ENCODE measurements around the gene UBE2J2. TPM values are rescaled to one million over a fixed set of nuclear protein-coding genes. Genes with fewer than 3 reads are reported as not detected.
A peak's percentile ranks its signal among the peaks of the same experiment; 100 is the strongest.

The UBE2J2 gene
- total and polyA plus RNA-seq, 2 of the 13 experiments (the other 11 are each of a cell fraction or from before 2014, with no cell fraction given) = 25.4 to 29.4 TPM

DNA sequence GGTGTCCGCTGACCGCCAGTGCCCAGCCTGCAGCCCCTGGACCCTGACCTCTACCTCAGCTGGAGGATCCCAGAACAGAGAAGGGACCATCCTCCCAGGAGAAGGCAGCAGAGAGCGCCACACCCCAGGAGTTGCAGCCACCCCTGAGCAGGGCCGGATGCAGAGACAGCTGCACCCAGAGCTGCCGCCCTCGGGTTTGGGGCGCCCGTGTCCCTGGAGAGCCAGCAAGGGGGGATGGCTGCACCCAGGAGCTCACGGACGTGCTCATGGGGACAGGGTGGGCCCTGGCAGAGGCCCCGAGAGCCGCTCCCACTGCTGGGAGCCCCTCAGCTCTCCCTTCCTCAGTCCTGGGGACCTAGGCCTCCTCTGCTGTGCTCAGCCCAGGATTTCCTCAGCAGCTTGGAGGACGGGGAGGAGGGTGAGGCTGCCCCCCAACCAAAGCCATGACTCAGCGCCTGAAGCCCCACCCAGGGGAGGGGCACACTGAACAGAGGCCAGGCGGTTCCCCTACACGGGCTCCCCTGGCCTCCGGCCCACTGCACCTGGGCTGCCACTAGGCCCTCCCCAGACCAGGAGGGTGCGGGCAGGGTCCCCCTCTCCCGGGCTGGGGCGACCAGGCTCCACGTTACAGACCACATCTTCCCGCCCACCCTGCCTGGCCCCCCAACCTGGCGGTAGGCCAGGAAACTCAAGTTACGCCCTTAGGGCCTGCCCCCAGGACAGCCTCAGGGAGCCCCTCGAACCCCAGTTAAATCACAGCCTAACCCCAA lies 31.8 kb upstream of the UBE2J2 start (continued):
- no peak for TF ChIP-seq PRMT3 (CRISPR knock-in tag; IDR thresholded peaks at IDR 0.05; ENCODE audit: borderline replicate concordance, low read depth)
- TF ChIP-seq EED (CRISPR knock-in tag; IDR thresholded peaks at IDR 0.05) = peak; percentile 42; the same call in 1 of the 2 replicates
- TF ChIP-seq ZNF34 (CRISPR knock-in tag; IDR thresholded peaks at IDR 0.05; ENCODE audit: borderline replicate concordance) = no peak
- TF ChIP-seq ZNF7 (CRISPR knock-in tag; IDR thresholded peaks at IDR 0.05) = no peak
- TF ChIP-seq, protein P1, sequence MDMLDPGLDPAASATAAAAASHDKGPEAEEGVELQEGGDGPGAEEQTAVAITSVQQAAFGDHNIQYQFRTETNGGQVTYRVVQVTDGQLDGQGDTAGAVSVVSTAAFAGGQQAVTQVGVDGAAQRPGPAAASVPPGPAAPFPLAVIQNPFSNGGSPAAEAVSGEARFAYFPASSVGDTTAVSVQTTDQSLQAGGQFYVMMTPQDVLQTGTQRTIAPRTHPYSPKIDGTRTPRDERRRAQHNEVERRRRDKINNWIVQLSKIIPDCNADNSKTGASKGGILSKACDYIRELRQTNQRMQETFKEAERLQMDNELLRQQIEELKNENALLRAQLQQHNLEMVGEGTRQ (IDR thresholded peaks at IDR 0.05; ENCODE audit: low read depth, low read length) = no peak
- TF ChIP-seq, protein P1 (CRISPR knock-in tag; IDR thresholded peaks at IDR 0.05; ENCODE audit: borderline replicate concordance) = no peak
- no peak for TF ChIP-seq ZNF543 (CRISPR knock-in tag; IDR thresholded peaks at IDR 0.05)
- no peak for TF ChIP-seq HNRNPH1 (optimal IDR thresholded peaks at IDR 0.05; ENCODE audit: low read depth, low read length)
- TF ChIP-seq ZNF547 (CRISPR knock-in tag; IDR thresholded peaks at IDR 0.05) = no peak
- peak; percentile 56; the same call in 1 of the 2 replicates for TF ChIP-seq MAFG (CRISPR knock-in tag; IDR thresholded peaks at IDR 0.05)
- peak; percentile 54; the same call in 1 of the 2 replicates for TF ChIP-seq YEATS4 (CRISPR knock-in tag; IDR thresholded peaks at IDR 0.05; ENCODE audit: borderline replicate concordance)
- TF ChIP-seq, protein P2, sequence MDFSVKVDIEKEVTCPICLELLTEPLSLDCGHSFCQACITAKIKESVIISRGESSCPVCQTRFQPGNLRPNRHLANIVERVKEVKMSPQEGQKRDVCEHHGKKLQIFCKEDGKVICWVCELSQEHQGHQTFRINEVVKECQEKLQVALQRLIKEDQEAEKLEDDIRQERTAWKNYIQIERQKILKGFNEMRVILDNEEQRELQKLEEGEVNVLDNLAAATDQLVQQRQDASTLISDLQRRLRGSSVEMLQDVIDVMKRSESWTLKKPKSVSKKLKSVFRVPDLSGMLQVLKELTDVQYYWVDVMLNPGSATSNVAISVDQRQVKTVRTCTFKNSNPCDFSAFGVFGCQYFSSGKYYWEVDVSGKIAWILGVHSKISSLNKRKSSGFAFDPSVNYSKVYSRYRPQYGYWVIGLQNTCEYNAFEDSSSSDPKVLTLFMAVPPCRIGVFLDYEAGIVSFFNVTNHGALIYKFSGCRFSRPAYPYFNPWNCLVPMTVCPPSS (IDR thresholded peaks at IDR 0.05) = no peak
- TF ChIP-seq SOX13 (IDR thresholded peaks at IDR 0.05) = no peak
- peak in 1 of 2 experiments; percentile 18; a peak in 1 of 4 replicates for TF ChIP-seq SOX13 (CRISPR knock-in tag; conservative IDR thresholded peaks at IDR 0.05 in 1 of 2, IDR thresholded peaks at IDR 0.05 in 1 of 2)
- TF ChIP-seq ZNF33B (CRISPR knock-in tag; IDR thresholded peaks at IDR 0.05) = no peak
- TF ChIP-seq TGIF2 (CRISPR knock-in tag; IDR thresholded peaks at IDR 0.05) = no peak
- no peak for TF ChIP-seq ZNF260 (CRISPR knock-in tag; IDR thresholded peaks at IDR 0.05; ENCODE audit: borderline replicate concordance, low read depth)
- TF ChIP-seq ZNF33A (CRISPR knock-in tag; IDR thresholded peaks at IDR 0.05; ENCODE audit: borderline replicate concordance) = no peak
- TF ChIP-seq PHB2 (IDR thresholded peaks at IDR 0.05; ENCODE audit: partially characterized antibody) = no peak
- 0 out of 2 replicates have a peak, but pooled peaks have one; percentile 42 for TF ChIP-seq TBP (CRISPR knock-in tag; IDR thresholded peaks at IDR 0.05)
- TF ChIP-seq ZNF720 (CRISPR knock-in tag; IDR thresholded peaks at IDR 0.05) = no peak
- peak; percentile 39; the same call in 1 of the 2 replicates for TF ChIP-seq NFE2L2 (IDR thresholded peaks at IDR 0.05; ENCODE audit: low read length)
- TF ChIP-seq, protein P3, sequence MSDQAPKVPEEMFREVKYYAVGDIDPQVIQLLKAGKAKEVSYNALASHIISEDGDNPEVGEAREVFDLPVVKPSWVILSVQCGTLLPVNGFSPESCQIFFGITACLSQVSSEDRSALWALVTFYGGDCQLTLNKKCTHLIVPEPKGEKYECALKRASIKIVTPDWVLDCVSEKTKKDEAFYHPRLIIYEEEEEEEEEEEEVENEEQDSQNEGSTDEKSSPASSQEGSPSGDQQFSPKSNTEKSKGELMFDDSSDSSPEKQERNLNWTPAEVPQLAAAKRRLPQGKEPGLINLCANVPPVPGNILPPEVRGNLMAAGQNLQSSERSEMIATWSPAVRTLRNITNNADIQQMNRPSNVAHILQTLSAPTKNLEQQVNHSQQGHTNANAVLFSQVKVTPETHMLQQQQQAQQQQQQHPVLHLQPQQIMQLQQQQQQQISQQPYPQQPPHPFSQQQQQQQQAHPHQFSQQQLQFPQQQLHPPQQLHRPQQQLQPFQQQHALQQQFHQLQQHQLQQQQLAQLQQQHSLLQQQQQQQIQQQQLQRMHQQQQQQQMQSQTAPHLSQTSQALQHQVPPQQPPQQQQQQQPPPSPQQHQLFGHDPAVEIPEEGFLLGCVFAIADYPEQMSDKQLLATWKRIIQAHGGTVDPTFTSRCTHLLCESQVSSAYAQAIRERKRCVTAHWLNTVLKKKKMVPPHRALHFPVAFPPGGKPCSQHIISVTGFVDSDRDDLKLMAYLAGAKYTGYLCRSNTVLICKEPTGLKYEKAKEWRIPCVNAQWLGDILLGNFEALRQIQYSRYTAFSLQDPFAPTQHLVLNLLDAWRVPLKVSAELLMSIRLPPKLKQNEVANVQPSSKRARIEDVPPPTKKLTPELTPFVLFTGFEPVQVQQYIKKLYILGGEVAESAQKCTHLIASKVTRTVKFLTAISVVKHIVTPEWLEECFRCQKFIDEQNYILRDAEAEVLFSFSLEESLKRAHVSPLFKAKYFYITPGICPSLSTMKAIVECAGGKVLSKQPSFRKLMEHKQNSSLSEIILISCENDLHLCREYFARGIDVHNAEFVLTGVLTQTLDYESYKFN (CRISPR knock-in tag; conservative IDR thresholded peaks at IDR 0.05) = no peak
- no peak for TF ChIP-seq SKI (IDR thresholded peaks at IDR 0.05; ENCODE audit: partially characterized antibody)

All from HepG2 (cell line).